HG03280 (cell line): ENCODE measurements around the gene INPP4B.

Source experiments
- ATAC-seq: cut with Tn5 transposase; IDR thresholded peaks from one replicate; pipeline ENCODE4 v1.9.1; 2021; ENCODE audit warnings: mild to moderate bottlenecking, moderate library complexity; ENCODE audit not compliant: unreplicated experiment

The INPP4B gene

DNA sequence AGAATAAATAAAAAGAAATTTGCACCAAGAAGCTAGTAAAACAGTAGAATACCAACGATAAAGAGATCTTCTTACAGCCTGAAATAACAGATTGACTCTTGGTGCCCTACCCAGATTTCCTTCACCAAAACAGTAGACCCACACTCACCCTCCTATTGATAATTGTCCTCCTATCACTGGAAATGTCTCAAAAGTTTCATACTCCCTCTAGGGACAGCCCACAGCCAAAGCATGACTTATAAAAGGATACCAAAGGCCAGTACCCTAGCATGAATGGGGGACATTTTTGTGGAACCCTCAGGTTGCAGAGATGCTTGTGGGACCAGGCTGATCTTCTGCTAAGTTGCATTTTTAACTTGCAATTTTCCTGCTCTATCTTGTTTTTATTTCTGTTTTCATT, 104.1 kb downstream of the INPP4B start:
- ATAC-seq = no peak

DNA sequence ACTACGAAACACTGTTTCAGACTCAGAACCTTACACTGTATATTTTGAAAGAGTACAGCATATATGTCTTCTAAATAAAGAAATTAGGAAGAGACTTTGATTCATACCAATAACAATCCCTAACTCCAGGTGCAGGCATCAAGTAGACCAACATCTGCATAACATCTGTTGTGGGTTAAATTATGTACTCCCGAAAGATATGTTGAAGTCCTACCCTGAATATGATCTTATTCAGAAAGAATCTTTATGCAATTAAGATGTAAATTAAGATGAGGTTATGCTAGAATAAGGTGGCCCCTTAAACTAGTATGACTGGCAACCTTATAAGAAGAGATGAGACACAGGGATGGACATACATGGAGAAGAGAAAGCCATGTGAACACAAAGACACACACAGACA, 117.9 kb downstream of the INPP4B start:
- no peak for ATAC-seq

GRCh38 chr4:142727149-142727548, 119.0 kb downstream of the INPP4B start:
- no peak for ATAC-seq

GRCh38 chr4:142725886-142726285, 120.2 kb downstream of the INPP4B start:
- no peak for ATAC-seq

DNA sequence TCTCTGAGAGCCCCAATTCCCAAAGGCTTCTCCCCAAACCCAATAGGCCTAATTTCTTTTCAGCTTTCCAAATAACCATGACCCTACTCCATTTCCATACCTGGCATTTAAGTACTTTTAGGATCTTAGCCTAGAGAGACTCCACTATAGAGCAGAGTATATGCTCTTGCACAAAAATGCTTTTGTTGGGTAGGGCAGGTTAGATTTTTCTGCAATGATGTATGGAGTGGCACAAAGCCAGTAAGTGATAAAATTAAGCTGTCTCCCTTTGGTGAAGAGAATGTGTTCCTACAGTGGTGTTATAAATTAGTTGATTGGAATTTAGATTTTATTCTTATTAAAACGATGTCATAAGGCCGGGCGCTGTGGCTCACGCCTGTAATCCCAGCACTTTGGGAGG, 124.9 kb downstream of the INPP4B start:
- no peak for ATAC-seq

GRCh38 chr4:142719854-142720541, 126.1 kb downstream of the INPP4B start:
- no peak for ATAC-seq

GRCh38 chr4:142718981-142719380, 127.1 kb downstream of the INPP4B start:
- no peak for ATAC-seq

GRCh38 chr4:142715727-142716126, 130.4 kb downstream of the INPP4B start:
- no peak for ATAC-seq

GRCh38 chr4:142713282-142714030, 132.6 kb downstream of the INPP4B start:
- no peak for ATAC-seq

GRCh38 chr4:142708231-142708630, 137.9 kb downstream of the INPP4B start:
- ATAC-seq = no peak

GRCh38 chr4:142707401-142707800, 138.7 kb downstream of the INPP4B start:
- ATAC-seq = no peak

GRCh38 chr4:142706381-142706780, 139.7 kb downstream of the INPP4B start:
- no peak for ATAC-seq

GRCh38 chr4:142705820-142706219, 140.3 kb downstream of the INPP4B start:
- no peak for ATAC-seq

DNA sequence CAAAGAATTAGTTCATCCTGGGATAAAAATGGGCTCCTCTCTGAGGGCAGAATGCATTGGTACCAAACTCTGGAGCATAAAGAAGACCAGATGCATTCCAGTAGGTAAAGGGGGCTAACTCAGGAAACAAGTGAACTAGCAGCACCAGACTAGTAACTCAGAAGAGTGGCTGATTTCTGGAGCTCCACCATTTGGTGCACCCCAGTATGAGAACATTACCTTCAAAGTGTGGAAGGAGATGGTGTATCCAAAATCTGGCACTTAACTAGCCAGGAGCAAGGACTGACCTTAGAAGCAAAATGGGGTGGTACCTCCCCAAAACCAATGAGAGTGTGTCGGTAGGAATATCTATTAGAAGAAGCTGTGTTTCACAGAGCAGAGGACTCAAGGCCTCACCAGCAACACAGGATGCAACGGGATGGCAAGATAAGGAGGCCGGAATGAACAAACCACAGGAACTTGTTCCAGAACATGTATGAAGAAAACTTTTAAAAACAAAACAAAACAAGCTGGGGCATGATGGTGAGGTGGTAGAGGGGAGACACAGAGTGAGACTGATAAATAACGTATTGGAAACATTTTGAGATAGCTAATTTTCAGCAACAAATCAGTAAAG, 142.3 kb downstream of the INPP4B start:
- ATAC-seq = no peak

- ATAC-seq = no peak
Observed at GRCh38 chr4:142701017-142701416, 145.1 kb downstream of the INPP4B start.

- no peak for ATAC-seq
Observed at GRCh38 chr4:142700531-142700930, 145.6 kb downstream of the INPP4B start.

- no peak for ATAC-seq
Observed at GRCh38 chr4:142698552-142698951, 147.5 kb downstream of the INPP4B start.

DNA sequence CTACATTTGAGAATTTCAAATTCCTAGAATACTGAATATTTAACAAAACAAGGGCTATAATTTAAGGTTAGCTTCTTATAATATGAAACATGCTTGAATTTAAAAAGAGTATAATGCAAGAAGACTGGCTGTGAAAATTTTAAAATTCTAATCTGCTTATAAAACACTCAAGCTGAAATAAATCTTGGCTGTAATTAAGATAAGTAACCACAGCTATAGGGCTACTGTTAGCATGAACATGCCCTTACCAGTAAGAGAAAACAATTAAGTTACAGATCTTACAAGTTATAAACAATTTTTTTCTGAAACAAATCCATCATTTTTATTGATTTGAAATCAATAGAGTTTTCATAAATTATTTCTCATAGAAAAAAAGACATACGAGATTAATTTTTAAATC, 148.2 kb downstream of the INPP4B start:
- ATAC-seq = no peak

- ATAC-seq = no peak
Observed at GRCh38 chr4:142697320-142697719, 148.8 kb downstream of the INPP4B start.

DNA sequence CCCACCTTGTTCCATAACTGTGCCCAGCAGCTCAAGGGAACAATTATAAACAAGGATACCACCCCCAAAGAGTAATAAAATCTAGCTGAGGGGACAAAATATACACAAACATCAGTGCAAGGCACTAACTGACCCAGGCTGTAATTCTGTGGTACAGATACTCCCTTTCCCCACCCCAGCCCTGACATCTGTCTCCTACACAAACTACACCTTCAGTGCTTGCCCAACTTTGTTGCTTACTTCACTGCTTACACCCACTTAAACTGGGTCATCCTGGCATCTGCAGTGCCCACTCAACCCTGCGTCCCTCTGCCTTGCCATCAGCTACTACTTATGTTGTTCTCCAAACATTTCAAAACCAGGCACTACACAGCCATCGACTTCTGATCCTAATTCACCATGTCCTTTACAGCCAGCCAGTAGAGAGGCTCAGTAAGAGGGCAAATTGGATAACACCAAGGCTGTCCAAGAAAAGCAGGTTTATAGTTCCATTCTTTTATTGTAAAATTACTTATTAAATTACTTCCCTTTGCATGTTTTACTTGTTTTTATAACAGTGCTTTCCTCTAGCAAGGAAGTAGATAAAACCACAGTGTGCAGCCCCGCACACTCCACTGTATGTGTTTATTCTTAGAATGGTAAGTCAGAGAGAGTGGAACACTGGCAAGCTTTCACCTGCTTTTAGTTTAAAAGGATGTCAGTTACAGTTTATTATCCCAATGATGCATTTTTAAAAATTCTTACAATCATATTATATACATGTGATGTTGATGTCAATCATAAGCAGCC, 149.6 kb downstream of the INPP4B start:
- ATAC-seq = no peak

GRCh38 chr4:142690406-142691163, 155.5 kb downstream of the INPP4B start:
- ATAC-seq = no peak
